AG09309 (cell line): ENCODE data around the gene ODAM.
"Not testable (repeated sequence)": the region's sequence is repeated elsewhere in the genome, so short reads cannot be mapped to it uniquely, and the experiment has no call there.

Experiments used
- DNase-seq: peaks from one replicate; pipeline ENCODE4 v3.0.0-alpha.2; 2010; ENCODE audit warnings: low read depth
- H3K4me3 ChIP-seq: 2 replicates; pipeline ENCODE4 v1.5.1; 2011; ENCODE audit warnings: mild to moderate bottlenecking, low read depth, low read length, moderate library complexity; ENCODE audit not compliant: control insufficient read depth
- CTCF ChIP-seq: IDR thresholded peaks from 2 replicates; pipeline ENCODE4 v1.5.1; 2011; ENCODE audit warnings: mild to moderate bottlenecking, low read depth, low read length, inconsistent platforms; ENCODE audit not compliant: insufficient read depth, control insufficient read depth; ENCODE audit errors: missing control alignments

The ODAM gene

GRCh38 chr4:70221389-70221788 is 25.9 kb downstream of the ODAM start:
- not testable (repeated sequence) for DNase-seq, H3K4me3 ChIP-seq

- not testable (repeated sequence) for DNase-seq, H3K4me3 ChIP-seq
Observed at GRCh38 chr4:70221818-70222217, 26.3 kb downstream of the ODAM start.

- no peak within 1 kb of the TSS for H3K4me3 ChIP-seq
- no peak for TF ChIP-seq CTCF
- DNase-seq = no peak
Observed at GRCh38 chr4:70225824-70226223, 30.3 kb downstream of the ODAM start, which contains the start of gene FDCSP. Gene FDCSP, plus strand, starts transcription at chr4:70226124. Its CDS starts 5,071 bp downstream, at chr4:70231195.

- no peak overlapping the region for H3K4me3 ChIP-seq
- TF ChIP-seq CTCF = no peak
- DNase-seq = no peak
Observed at GRCh38 chr4:70236125-70236524, 40.6 kb downstream of the ODAM start.

- no peak for DNase-seq
- no peak overlapping the region for H3K4me3 ChIP-seq
- no peak for TF ChIP-seq CTCF
Observed at GRCh38 chr4:70239131-70239883, 43.8 kb downstream of the ODAM start.

GRCh38 chr4:70239884-70240591 is 44.5 kb downstream of the ODAM start:
- no peak for TF ChIP-seq CTCF
- H3K4me3 ChIP-seq = no peak overlapping the region
- DNase-seq = no peak

- DNase-seq, H3K4me3 ChIP-seq: not testable (repeated sequence)
Observed at GRCh38 chr4:70242297-70242696, 46.8 kb downstream of the ODAM start, which contains the start of gene CSN3. Gene CSN3, plus strand, starts transcription at chr4:70242597. Its CDS starts 2,223 bp downstream, at chr4:70244820.

GRCh38 chr4:70243091-70243490 is 47.6 kb downstream of the ODAM start:
- DNase-seq = no peak
- TF ChIP-seq CTCF = no peak
- H3K4me3 ChIP-seq = no peak overlapping the region
